Measurements from ENCODE around the gene GJC2.

The GJC2 gene

GRCh38 chr1:228197555-228198147 lies 47.9 kb downstream of the GJC2 start:
- Histone ChIP-seq H3K27me3 (ENCODE audit: control insufficient read depth, insufficient read depth, low read length) (no peaks in the 10 kb centered on the region), H3K9ac (ENCODE audit: low read length) (no peak overlapping the region), H3K4me3 (ENCODE audit: low read length) (no peak overlapping the region), H3K27ac (ENCODE audit: low read length) (no peak overlapping the region), H3K36me3 (ENCODE audit: control insufficient read depth, low read depth, low read length) (no peaks in the 10 kb centered on the region), H3K4me1 (ENCODE audit: control insufficient read depth, low read depth, low read length) (no peaks in the 10 kb centered on the region), H3K9me3 (ENCODE audit: control insufficient read depth, low read depth, low read length) (peaks cover 11% of the 10 kb centered on the region)

DNA sequence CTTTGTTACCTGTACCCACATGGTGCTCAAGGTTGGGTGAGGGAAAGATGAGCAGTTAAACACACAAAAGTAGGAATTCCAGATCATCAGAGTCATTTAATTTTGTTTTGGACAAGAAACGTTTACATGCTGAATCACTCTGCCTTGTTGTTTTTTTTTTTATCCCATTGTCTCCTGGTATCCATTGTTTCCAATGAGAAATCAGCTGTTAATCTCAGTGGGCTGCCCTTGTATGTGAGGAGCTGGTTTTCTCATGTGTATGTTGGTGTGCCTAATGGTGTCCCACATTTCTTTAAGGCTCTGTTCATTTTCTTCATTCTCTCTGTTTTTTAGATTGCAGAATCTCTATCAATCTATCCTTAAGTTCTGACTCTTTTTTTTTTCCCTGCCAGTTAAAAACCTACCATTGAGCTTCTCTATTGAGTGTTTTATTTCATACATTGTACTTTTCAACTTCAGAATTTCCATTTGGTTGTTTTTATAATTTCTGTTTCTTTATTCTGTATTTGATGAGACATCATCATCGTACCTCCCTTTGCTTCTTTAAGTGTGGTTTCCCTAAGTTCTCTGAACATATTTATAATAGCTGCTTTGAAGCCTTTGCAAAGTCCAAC lies 49.4 kb downstream of the GJC2 start:
- Histone ChIP-seq H3K4me3 (ENCODE audit: low read length) (no peak overlapping the region), H3K4me1 (ENCODE audit: control insufficient read depth, low read depth, low read length) (no peaks in the 10 kb centered on the region), H3K9me3 (ENCODE audit: control insufficient read depth, low read depth, low read length) (peaks cover 11% of the 10 kb centered on the region), H3K27ac (ENCODE audit: low read length) (no peak overlapping the region), H3K36me3 (ENCODE audit: control insufficient read depth, low read depth, low read length) (no peaks in the 10 kb centered on the region), H3K9ac (ENCODE audit: low read length) (no peak overlapping the region), H3K27me3 (ENCODE audit: control insufficient read depth, insufficient read depth, low read length) (peaks cover 13% of the 10 kb centered on the region)

DNA sequence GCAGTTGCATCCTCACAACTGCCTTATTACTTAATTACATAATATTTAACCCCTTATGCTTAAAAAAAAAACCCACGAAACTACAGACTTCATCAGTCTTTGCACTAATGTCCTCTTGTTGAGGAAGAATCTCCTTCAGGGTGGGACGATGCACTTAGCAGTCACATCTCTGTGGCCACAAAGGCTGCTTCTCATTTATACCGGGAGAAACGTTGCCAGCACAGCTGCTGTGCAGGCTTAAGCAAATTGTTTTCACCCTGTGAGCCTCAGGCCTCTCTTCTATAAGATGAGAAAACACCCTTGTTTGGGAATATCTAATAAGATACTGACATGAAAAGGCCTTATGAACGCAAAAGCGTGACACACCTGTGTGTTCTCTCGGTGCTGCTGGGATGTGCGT lies 55.2 kb downstream of the GJC2 start:
- Histone ChIP-seq H3K36me3 (ENCODE audit: control insufficient read depth, low read depth, low read length) (no peaks in the 10 kb centered on the region), H3K9ac (ENCODE audit: low read length) (no peak overlapping the region), H3K27ac (ENCODE audit: low read length) (no peak overlapping the region), H3K4me1 (ENCODE audit: control insufficient read depth, low read depth, low read length) (peaks cover 7% of the 10 kb centered on the region), H3K4me3 (ENCODE audit: low read length) (no peak overlapping the region), H3K9me3 (ENCODE audit: control insufficient read depth, low read depth, low read length) (no peaks in the 10 kb centered on the region), H3K27me3 (ENCODE audit: control insufficient read depth, insufficient read depth, low read length) (peaks cover 25% of the 10 kb centered on the region)

DNA sequence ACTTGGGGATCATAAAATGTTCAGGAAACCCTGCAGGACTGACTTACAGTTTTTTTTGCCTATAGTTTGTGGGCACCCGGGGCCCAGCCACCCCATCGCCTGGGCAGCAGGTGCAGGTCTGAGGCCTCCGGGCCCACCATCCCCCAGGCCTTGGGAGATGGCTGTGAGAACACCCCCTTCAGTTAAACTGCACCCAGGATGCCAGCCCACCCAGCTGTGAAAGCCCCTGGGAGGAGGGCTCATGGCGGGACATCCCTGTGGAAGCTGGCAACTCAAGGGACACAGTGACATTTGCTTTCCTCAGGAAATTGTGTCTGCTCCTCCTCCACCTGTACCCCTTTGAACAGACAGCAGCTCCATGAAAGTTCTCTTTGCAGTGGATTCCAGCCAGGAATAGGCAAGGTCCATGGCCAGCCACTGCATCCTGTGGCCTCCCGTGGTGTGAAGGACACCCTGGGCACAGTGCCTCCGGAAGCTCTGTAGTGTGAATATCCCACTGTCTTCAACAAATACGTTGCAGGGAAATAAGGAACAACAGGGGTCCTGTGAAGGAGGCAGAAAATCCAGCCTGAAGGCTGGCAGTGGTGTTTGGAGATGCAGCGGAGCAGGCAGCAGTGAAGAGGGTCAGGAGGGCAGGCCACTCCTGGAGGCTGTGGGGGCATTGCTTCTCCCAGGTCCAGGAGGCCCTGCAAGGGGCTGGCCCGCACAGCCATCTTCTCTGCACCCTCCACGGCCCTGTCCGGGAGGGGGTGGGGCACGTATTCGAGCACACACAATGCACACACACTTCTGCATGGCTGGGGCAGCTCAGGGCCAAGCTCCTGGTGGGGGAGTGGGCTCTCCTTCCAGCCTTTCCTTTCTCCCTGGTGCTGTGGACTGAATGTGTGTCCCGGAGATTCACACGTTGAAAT lies 56.1 kb downstream of the GJC2 start:
- no peak overlapping the region for H3K4me3 ChIP-seq (ENCODE audit: low read length)
- no peaks in the 10 kb centered on the region for H3K36me3 ChIP-seq (ENCODE audit: control insufficient read depth, low read depth, low read length)
- peaks cover 25% of the 10 kb centered on the region for H3K27me3 ChIP-seq (ENCODE audit: control insufficient read depth, insufficient read depth, low read length)
- H3K4me1 ChIP-seq (ENCODE audit: control insufficient read depth, low read depth, low read length), result peaks cover 7% of the 10 kb centered on the region
- no peak overlapping the region for H3K27ac ChIP-seq (ENCODE audit: low read length)
- H3K9me3 ChIP-seq (ENCODE audit: control insufficient read depth, low read depth, low read length), result no peaks in the 10 kb centered on the region
- H3K9ac ChIP-seq (ENCODE audit: low read length), result no peak overlapping the region

GRCh38 chr1:228206582-228207351 lies 57.0 kb downstream of the GJC2 start:
- no peak overlapping the region for H3K9ac ChIP-seq (ENCODE audit: low read length)

DNA sequence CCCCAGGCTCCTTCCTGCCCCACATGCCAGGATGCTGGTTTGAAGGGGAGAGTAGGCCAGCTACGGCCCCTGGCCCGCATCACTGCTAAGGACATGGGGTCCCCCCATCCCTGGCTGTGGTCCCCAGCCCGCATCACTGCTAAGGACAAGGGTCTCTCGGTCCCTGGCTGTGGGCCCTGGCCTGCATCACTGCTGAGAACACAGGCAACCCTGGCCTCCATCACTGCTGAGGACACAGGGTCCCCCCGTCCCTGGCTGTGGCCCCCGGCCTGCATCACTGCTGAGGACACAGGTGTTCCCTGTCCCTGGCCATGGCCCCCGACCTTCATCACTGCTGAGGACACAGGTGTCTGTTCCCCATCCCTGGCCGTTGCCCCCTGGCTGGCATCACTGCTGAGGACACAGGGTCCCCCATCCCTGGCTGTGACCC lies 57.7 kb downstream of the GJC2 start:
- peaks cover 25% of the 10 kb centered on the region for H3K27me3 ChIP-seq (ENCODE audit: control insufficient read depth, insufficient read depth, low read length)
- no peak overlapping the region for H3K27ac ChIP-seq (ENCODE audit: low read length)
- H3K9me3 ChIP-seq (ENCODE audit: control insufficient read depth, low read depth, low read length), result no peaks in the 10 kb centered on the region
- H3K36me3 ChIP-seq (ENCODE audit: control insufficient read depth, low read depth, low read length), result no peaks in the 10 kb centered on the region
- H3K9ac ChIP-seq (ENCODE audit: low read length), result no peak overlapping the region
- H3K4me1 ChIP-seq (ENCODE audit: control insufficient read depth, low read depth, low read length), result peaks cover 7% of the 10 kb centered on the region
- no peak overlapping the region for H3K4me3 ChIP-seq (ENCODE audit: low read length)

More at GRCh38 chr1:228206582-228207351, 57.0 kb downstream of the GJC2 start:
- H3K4me3 ChIP-seq (ENCODE audit: low read length), result no peak overlapping the region
- no peaks in the 10 kb centered on the region for H3K36me3 ChIP-seq (ENCODE audit: control insufficient read depth, low read depth, low read length)
- H3K9me3 ChIP-seq (ENCODE audit: control insufficient read depth, low read depth, low read length), result no peaks in the 10 kb centered on the region
- no peak overlapping the region for H3K27ac ChIP-seq (ENCODE audit: low read length)
- H3K4me1 ChIP-seq (ENCODE audit: control insufficient read depth, low read depth, low read length), result peaks cover 7% of the 10 kb centered on the region
- peaks cover 25% of the 10 kb centered on the region for H3K27me3 ChIP-seq (ENCODE audit: control insufficient read depth, insufficient read depth, low read length)

DNA sequence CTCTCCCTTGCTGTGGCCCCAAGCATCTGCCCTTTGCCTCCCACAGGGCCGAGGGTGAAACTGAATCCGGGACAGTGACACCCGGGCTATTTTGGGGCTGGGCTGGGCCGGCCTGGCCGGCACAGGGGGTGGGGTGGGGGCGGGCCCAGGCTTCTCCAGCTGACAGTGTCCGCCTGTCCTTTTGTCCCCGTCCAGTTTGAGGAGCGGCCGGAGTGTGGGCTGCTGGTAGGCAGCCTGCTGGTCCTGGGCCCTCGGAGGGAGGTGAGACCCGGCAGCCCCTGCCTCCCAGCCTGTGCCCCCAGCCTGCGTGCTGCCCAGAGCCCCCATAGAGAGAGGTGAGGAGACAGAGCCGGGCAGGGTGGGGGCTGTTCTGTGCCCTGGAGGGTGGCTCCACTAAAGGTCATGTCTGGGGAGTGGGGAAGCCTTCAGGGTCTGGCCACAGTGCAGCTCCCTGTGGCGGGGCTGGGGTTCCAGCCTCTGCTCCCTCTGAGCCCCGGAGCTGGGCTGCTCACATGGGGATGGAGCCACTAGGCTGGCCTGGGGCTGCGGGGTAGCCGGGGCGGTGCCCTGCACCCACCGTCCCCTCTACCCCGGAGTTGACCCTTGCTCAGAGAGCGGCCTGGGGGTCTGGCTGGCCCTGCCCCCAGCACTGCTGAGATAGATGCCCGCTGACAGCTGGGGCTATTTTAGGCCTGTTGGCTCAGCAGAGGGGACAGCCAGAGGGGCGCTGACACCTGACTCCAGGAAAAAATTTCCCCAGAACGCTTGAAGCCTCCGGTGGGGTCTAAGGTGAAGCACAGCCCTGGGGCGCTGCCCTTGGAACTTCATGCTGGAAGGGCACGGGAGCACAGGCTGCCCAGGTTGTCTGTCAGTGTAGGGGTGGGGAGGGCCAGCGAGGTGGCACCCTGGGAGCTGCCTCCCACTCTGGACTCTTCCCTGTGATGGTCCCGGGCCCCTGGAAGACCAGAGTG lies 58.4 kb downstream of the GJC2 start, which contains the start of gene OBSCN:
TSS of gene OBSCN (plus strand) at position 194 of the 971 bp plus-strand sequence. CDS start 3,740 bp downstream, outside the sequence.
- Histone ChIP-seq H3K9ac (ENCODE audit: low read length) (no peak within 1 kb of the TSS), H3K4me1 (ENCODE audit: control insufficient read depth, low read depth, low read length) (peaks cover 7% of the 10 kb centered on the region)

GRCh38 chr1:228208831-228209551 lies 59.3 kb downstream of the GJC2 start:
- Histone ChIP-seq H3K4me3 (ENCODE audit: low read length) (no peak overlapping the region), H3K4me1 (ENCODE audit: control insufficient read depth, low read depth, low read length) (peaks cover 7% of the 10 kb centered on the region), H3K9ac (ENCODE audit: low read length) (no peak overlapping the region), H3K36me3 (ENCODE audit: control insufficient read depth, low read depth, low read length) (no peaks in the 10 kb centered on the region), H3K27ac (ENCODE audit: low read length) (no peak overlapping the region), H3K27me3 (ENCODE audit: control insufficient read depth, insufficient read depth, low read length) (peaks cover 12% of the 10 kb centered on the region), H3K9me3 (ENCODE audit: control insufficient read depth, low read depth, low read length) (no peaks in the 10 kb centered on the region)

More for the DNA sequence above, 58.4 kb downstream of the GJC2 start, which contains the start of gene OBSCN:
- Histone ChIP-seq H3K36me3 (ENCODE audit: control insufficient read depth, low read depth, low read length) (no peaks in the 10 kb centered on the region), H3K27me3 (ENCODE audit: control insufficient read depth, insufficient read depth, low read length) (peaks cover 21% of the 10 kb centered on the region), H3K4me3 (ENCODE audit: low read length) (no peak within 1 kb of the TSS), H3K9me3 (ENCODE audit: control insufficient read depth, low read depth, low read length) (no peaks in the 10 kb centered on the region), H3K27ac (ENCODE audit: low read length) (no peak within 1 kb of the TSS)
